Measurements from ENCODE around the gene ATP13A1. TPM values are rescaled to one million over a fixed set of nuclear protein-coding genes. Genes with fewer than 3 reads are reported as not detected.

The ATP13A1 gene
- total RNA-seq, 2 donors from 2014 or later: 77.0 to 79.8 TPM

DNA sequence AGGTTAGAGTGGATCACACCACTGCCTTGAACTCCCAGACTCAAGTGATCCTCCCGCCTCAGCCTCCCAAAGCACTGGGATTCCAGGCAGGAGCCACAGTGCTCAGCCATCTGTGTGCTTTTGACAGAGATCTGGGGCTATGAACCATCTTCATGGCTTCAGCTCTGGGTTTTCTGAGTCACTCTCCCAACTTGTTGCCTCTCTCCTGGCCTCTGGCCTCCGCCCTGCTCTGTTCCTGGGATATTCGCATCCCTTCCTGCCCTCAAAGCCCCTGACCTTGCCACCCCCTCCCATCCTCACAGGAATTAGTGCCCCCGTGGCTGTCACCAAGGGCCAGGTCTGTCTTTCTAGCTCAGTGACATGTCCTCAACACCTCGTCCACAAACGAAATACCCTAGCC, 14.3 kb downstream of the ATP13A1 start:
- H3K27ac Mint-ChIP-seq: no peak overlapping the region
- 91 to 97% methylated on average over 5 to 6 of the region's 6 CpGs for WGBS, 2 experiments (ENCODE audit: insufficient coverage in 1 of 2, insufficient read length in 1 of 2)
- no peaks in the 10 kb centered on the region for H3K9me3 Mint-ChIP-seq
- no peaks in the 10 kb centered on the region for H3K4me1 ChIP-seq (ENCODE audit: control insufficient read depth, insufficient read depth, low read length)
- H3K36me3 Mint-ChIP-seq (ENCODE audit: low read depth): peaks cover 68% of the 10 kb centered on the region
- H3K4me1 Mint-ChIP-seq: no peaks in the 10 kb centered on the region
- no peaks in the 10 kb centered on the region for H3K27me3 ChIP-seq (ENCODE audit: control insufficient read depth, insufficient read depth, low read length, poor library complexity, severe bottlenecking)
- H3K36me3 ChIP-seq (ENCODE audit: control insufficient read depth, insufficient read depth, low read length): peaks cover 73% of the 10 kb centered on the region
- H3K9me3 ChIP-seq (ENCODE audit: control insufficient read depth, low read length): no peaks in the 10 kb centered on the region
- H3K9ac ChIP-seq (ENCODE audit: extremely low read depth, low read length, poor library complexity, severe bottlenecking): no peak overlapping the region
- no peak overlapping the region for H3K4me3 ChIP-seq (ENCODE audit: low read length)
- no peak overlapping the region for H3K27ac ChIP-seq (ENCODE audit: low read depth, low read length)
- TF ChIP-seq, protein P1, sequence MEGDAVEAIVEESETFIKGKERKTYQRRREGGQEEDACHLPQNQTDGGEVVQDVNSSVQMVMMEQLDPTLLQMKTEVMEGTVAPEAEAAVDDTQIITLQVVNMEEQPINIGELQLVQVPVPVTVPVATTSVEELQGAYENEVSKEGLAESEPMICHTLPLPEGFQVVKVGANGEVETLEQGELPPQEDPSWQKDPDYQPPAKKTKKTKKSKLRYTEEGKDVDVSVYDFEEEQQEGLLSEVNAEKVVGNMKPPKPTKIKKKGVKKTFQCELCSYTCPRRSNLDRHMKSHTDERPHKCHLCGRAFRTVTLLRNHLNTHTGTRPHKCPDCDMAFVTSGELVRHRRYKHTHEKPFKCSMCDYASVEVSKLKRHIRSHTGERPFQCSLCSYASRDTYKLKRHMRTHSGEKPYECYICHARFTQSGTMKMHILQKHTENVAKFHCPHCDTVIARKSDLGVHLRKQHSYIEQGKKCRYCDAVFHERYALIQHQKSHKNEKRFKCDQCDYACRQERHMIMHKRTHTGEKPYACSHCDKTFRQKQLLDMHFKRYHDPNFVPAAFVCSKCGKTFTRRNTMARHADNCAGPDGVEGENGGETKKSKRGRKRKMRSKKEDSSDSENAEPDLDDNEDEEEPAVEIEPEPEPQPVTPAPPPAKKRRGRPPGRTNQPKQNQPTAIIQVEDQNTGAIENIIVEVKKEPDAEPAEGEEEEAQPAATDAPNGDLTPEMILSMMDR (conservative IDR thresholded peaks at IDR 0.05): no peak
- no peaks in the 10 kb centered on the region for H3K27me3 Mint-ChIP-seq (ENCODE audit: insufficient read depth)
- H3K4me3 Mint-ChIP-seq: no peak overlapping the region
- no peak for DNase-seq

DNA sequence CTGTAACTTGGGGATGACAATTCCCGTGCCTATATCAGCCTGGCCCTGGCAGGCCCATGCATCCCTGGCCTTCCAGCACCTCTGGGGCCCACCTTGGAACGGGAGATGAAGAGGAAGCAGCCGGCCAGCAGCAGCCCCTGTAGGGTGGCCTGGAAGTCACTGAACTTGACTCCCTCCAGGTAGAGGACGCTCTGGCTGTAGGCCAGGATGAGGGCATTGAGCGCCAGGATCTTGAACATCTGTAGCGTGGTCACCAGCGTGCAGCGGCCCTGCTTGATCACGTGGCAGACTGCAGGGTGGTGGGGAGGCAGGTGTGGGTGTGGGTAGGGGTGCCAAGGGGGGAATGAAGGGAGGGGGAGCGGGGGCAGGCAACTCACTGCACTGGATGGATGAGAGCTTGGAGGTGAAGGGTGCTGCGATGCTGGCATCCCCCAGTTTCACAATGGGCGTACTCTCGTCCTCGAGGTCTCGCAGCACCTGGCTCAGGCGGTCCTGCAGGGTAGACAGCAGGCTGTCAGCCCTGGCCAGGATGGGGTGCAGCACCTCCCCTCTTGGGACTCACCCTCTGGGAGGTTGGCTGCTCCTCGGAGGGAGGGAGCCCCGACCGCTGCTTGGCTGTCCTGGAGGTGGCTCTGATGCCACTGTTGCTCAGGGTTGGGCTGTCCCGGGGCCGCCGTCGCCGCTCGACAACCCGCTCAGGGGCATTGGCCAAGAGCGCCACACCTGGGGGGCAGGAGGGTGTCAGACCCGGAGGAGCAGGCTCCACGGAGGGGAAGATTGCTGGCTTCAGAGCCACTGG, 16.2 kb downstream of the ATP13A1 start:
- H3K9me3 ChIP-seq (ENCODE audit: control insufficient read depth, low read length): no peaks in the 10 kb centered on the region
- Mint-ChIP-seq H3K36me3 (ENCODE audit: low read depth) (peaks cover 56% of the 10 kb centered on the region), H3K4me3 (no peak overlapping the region), H3K27ac (no peak overlapping the region), H3K27me3 (ENCODE audit: insufficient read depth) (no peaks in the 10 kb centered on the region), H3K9me3 (no peaks in the 10 kb centered on the region), H3K4me1 (peaks cover 8% of the 10 kb centered on the region)
- H3K9ac ChIP-seq (ENCODE audit: extremely low read depth, low read length, poor library complexity, severe bottlenecking): no peak overlapping the region
- peaks cover 56% of the 10 kb centered on the region for H3K36me3 ChIP-seq (ENCODE audit: control insufficient read depth, insufficient read depth, low read length)
- peaks cover 4% of the 10 kb centered on the region for H3K4me1 ChIP-seq (ENCODE audit: control insufficient read depth, insufficient read depth, low read length)
- no peak for DNase-seq
- 96 to 98% methylated on average over 11 to 29 of the region's 29 CpGs for WGBS, 2 experiments (ENCODE audit: insufficient coverage in 1 of 2, insufficient read length in 1 of 2)
- no peak overlapping the region for H3K27ac ChIP-seq (ENCODE audit: low read depth, low read length)
- H3K27me3 ChIP-seq (ENCODE audit: control insufficient read depth, insufficient read depth, low read length, poor library complexity, severe bottlenecking): no peaks in the 10 kb centered on the region
- H3K4me3 ChIP-seq (ENCODE audit: low read length): no peak overlapping the region
- TF ChIP-seq, protein P1 (conservative IDR thresholded peaks at IDR 0.05): no peak

GRCh38 chr19:19645233-19645870, 18.1 kb downstream of the ATP13A1 start:
- H3K4me3 ChIP-seq (ENCODE audit: low read length): no peak overlapping the region

More at GRCh38 chr19:19645233-19645870, 18.1 kb downstream of the ATP13A1 start:
- Mint-ChIP-seq H3K36me3 (ENCODE audit: low read depth) (peaks cover 39% of the 10 kb centered on the region), H3K27ac (no peak overlapping the region), H3K4me3 (no peak overlapping the region), H3K4me1 (peaks cover 8% of the 10 kb centered on the region), H3K9me3 (no peaks in the 10 kb centered on the region), H3K27me3 (ENCODE audit: insufficient read depth) (no peaks in the 10 kb centered on the region)
- H3K36me3 ChIP-seq (ENCODE audit: control insufficient read depth, insufficient read depth, low read length): peaks cover 40% of the 10 kb centered on the region
- H3K27me3 ChIP-seq (ENCODE audit: control insufficient read depth, insufficient read depth, low read length, poor library complexity, severe bottlenecking): no peaks in the 10 kb centered on the region
- H3K4me1 ChIP-seq (ENCODE audit: control insufficient read depth, insufficient read depth, low read length): peaks cover 4% of the 10 kb centered on the region
- TF ChIP-seq, protein P1 (conservative IDR thresholded peaks at IDR 0.05): no peak
- H3K9me3 ChIP-seq (ENCODE audit: control insufficient read depth, low read length): no peaks in the 10 kb centered on the region
- DNase-seq: no peak
- 96 to 100% methylated on average over 8 to 17 of the region's 17 CpGs for WGBS, 2 experiments (ENCODE audit: insufficient coverage in 1 of 2, insufficient read length in 1 of 2)
- H3K9ac ChIP-seq (ENCODE audit: extremely low read depth, low read length, poor library complexity, severe bottlenecking): no peak overlapping the region
- no peak overlapping the region for H3K27ac ChIP-seq (ENCODE audit: low read depth, low read length)
